Fibroblast of skin of left quadriceps (primary cell): ENCODE results near the gene AGRN.
"Not testable (repeated sequence)": the region's sequence is repeated elsewhere in the genome, so short reads cannot be mapped to it uniquely, and the experiment has no call there.

Source experiments
- DNase-seq, 2 experiments: peaks; one replicate each; pipeline ENCODE4 v3.0.0-alpha.2; 2013; ENCODE audit warnings: low read depth in 2 of 2

Gene AGRN

DNA sequence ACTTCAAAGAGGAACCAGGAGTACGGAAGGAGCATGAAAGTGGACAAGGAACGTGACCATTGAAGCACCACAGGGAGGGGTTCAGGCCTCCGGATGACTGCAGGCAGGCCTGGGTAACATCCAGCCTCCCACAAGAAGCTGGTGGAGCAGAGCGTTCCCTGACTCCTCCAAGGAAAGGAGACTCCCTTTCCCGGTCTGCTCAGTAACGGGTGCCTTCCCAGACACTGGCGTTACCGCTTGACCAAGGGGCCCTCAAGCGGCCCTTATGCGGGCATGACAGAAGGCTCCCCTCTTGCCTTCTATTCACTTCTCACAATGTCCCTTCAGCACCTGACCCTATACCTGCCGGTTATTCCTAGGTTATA is 46.0 kb downstream of the AGRN start:
- not testable (repeated sequence) for DNase-seq

- DNase-seq, result no peak
These were observed 46.7 kb downstream of the AGRN start for GRCh38 chr1:1066403-1067283.

- DNase-seq, result no peak
These were observed 47.5 kb downstream of the AGRN start for GRCh38 chr1:1067284-1067859.

DNA sequence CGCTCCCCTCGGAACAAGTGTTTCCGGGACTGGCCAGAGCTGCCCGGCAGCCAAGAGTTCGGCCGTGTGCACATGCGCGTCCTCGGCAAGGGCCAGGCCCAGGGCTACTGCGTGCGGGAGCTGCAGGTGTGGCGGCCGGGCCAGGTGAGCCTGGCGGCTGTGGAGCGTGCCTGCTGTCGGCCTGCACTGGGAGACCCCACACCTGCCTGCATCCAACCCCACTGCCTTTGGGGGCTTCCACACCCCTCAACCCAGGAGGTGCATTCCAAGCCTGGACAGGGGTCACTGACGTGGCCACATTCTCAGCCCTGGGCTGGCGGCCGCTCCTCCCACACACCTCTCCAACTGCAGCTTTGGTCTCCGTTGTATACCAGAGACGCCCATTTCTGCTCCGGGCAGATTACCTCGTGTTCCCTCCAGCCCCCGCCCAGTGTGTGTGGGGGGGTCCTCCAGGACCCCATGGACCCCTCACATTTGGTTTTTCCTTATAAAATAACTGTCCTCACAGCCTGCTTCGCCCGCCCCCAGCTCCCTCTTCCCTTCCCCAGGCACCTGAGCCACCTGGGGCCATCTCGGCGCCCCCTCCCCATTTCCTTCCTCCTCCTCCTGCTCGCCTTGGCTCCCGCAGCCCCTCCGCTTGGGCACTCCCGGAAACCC is 48.1 kb downstream of the AGRN start:
- no peak for DNase-seq

GRCh38 chr1:1068517-1069055 is 48.7 kb downstream of the AGRN start:
- no peak for DNase-seq

GRCh38 chr1:1069056-1069710 is 49.3 kb downstream of the AGRN start:
- DNase-seq, result peak; percentile 11 to 15

GRCh38 chr1:1069711-1070676 is 50.1 kb downstream of the AGRN start:
- no peak for DNase-seq

GRCh38 chr1:1071486-1072298 is 51.8 kb downstream of the AGRN start:
- no peak for DNase-seq

DNA sequence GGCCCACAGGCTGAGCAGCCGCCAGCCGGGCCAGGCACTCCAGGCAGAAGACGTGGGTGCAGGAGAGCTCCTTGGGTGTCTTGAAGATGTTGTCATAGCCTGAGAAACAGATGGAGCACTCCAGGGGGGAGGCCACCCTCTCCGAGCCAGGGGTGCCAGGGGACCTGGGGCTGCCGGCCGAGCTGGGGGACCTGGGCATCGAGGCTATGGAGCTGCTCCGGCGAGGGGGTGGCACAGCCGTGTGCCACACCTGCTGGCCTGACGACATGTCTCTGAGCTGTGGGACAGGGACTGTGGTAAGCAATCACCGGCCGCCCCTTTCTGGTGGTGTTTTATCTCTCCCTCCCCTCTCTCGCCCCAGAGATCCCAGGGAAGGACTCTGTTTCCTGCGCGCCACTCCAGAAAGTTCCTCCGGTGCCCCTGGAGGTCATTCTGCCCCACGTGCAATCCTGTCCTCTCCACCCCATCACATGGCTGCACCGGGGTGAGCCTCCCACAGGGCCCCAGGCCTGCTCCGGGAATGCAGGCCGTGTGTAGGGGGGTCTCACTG is 52.5 kb downstream of the AGRN start:
- no peak for DNase-seq

DNA sequence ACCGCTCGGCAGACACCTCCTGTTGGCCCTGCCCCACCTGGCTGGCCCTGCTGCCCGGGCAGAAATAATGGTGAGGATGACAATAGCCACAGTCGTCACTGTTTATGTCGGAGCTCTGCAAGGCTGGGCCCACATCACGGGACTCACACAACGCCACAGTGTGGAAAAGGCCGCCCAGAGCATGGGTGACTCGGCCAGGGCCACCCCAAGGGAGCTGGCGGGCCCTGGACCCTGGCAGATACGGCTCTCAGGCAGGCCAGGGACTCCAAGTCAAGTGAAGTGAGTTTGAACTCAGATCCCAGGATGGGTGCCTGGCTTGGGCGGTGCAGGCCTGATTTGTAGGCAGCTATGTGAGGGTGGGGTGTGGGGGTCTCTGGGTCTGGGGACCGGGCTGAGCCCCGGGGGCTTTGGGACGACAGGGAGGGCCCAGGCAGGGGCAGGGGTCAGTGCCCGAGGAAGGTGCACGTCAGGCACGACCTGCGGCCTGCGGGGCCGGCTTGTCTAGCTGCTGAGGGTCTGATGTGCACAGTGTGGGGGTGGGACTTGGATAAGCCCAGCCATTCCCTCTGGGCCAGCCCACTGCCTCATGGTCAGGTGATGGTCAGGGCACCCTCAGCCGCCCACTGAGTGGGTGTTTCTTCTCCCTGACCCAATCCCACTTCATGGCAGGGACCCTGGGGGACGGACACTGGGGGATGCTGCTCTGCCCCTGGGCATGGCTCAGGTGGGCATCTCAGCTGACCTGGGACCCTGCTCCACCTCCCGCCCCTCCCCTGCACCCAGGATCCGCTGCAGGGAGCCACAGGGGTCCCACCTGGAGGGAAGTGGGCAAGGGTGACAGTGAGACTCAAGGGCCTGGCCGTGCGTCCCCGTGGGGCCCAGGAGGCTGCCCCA is 53.2 kb downstream of the AGRN start:
- no peak for DNase-seq

DNA sequence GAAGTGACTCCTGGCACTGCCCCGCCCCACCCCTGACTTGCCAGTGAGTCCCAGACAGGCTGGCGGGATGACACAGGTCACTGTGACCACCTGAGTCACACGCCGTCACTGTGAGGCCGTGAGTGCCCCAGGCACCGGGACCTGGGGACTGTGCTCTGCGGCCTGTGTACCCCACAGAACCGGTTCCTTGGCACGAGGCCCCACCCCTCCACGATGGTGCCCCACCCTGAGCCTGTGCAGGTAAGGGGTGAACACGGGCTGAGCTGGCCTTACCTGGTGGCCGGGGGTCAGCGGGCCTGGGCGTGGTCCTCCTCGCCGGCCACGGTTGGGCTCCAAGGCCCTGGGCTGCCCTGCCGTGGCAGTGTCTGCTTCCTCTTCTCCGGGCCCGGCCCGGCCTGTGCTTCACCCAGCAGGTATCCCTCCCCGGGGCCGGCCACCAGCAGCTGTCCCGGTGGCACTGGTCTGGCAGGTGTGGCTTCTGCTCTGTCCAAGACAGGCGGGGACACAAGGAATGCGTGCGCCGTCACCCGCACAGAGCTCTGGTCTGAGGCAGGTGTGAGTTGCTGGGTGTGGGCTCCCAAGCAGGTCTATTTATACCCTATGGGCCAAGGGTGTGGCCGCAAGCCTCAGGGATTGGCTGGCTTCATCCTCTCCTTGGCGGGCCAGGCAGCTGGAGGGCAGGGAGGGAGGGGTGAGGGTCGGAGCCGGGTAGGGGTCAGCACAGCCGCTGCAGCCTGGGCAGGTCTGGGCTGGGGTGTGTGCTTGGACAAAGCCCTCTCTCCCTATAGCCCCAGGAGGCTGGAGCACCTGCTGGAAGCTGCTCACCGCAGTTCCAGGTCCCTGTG is 54.0 kb downstream of the AGRN start, which contains the start of gene RNF223:
RNF223 (minus strand) TSS at position 564 of the 845 bp plus-strand sequence. CDS start 1,740 bp downstream, outside the sequence.
- no peak for DNase-seq

- DNase-seq, result no peak
These were observed 54.8 kb downstream of the AGRN start for GRCh38 chr1:1074631-1075147.

- no peak for DNase-seq
These were observed 55.4 kb downstream of the AGRN start for GRCh38 chr1:1075148-1075935.

GRCh38 chr1:1077396-1077795 is 57.5 kb downstream of the AGRN start:
- DNase-seq, result not testable (repeated sequence)

DNA sequence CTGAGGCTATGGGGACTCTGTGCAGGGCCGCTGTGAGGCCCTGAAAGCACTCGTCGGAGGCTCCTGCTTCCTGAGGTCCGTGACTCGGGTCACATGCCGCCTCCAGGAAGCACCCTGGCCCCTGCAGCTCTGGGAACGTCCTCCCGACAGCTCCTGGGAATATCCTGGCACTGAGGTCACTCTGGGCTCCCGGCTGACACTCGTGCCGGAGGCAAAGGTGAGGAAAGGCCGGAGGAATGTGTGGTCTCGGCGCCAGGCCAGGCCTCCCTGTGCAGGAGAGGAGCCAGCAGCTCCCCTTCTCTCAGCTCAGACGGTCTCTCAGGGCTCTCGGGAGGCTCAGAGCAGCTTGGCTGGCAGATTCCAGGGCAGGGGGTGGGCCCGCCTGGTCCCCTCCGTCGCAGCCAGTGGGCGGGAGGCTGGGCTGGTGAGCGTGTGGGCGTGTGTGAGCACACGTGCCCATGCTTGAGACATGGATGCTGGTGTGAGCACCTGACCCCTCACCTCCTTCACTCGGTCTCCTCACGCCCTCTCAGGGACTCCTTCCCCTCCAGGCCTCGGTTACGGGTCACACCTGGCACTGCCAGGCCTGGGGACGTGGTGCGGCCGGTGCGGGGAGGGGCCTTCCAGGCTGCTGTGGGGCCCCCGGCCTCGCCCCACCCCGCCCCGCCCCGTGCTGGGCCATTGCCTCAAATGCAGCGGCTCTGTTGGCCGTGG is 59.6 kb downstream of the AGRN start:
- DNase-seq, result peak; percentile 31 to 41
